ENCODE measurements around the gene ZNF331.
"Not testable (repeated sequence)": the region's sequence is repeated elsewhere in the genome, so short reads cannot be mapped to it uniquely, and the experiment has no call there.

ZNF331 gene

GRCh38 chr19:53537521-53538377, at the start of gene ZNF331:
Gene ZNF331, plus strand, starts transcription at chr19:53538145. Its CDS starts 31,232 bp downstream, at chr19:53569377.
- no peak for FAIRE-seq

GRCh38 chr19:53492153-53492552, 45.8 kb upstream of the ZNF331 start:
- FAIRE-seq: no peak

GRCh38 chr19:53497311-53498023, 40.5 kb upstream of the ZNF331 start:
- FAIRE-seq: not testable (repeated sequence)

- not testable (repeated sequence) for FAIRE-seq
These were observed 39.9 kb upstream of the ZNF331 start for GRCh38 chr19:53498024-53498395.

GRCh38 chr19:53503151-53503550, 34.8 kb upstream of the ZNF331 start:
- not testable (repeated sequence) for FAIRE-seq

- peak; percentile 27 for FAIRE-seq
These were observed 34.1 kb upstream of the ZNF331 start for GRCh38 chr19:53503671-53504364.

- FAIRE-seq: peak; percentile 53
These were observed 33.6 kb upstream of the ZNF331 start for GRCh38 chr19:53504365-53504703.

- FAIRE-seq: no peak
These were observed 33.1 kb upstream of the ZNF331 start for GRCh38 chr19:53504885-53505284.

GRCh38 chr19:53506728-53507127, 31.2 kb upstream of the ZNF331 start:
- no peak for FAIRE-seq

- no peak for FAIRE-seq
These were observed 30.2 kb upstream of the ZNF331 start for GRCh38 chr19:53507523-53508442.

- FAIRE-seq: no peak
These were observed 28.5 kb upstream of the ZNF331 start for GRCh38 chr19:53509443-53509842.

- no peak for FAIRE-seq
These were observed 28.1 kb upstream of the ZNF331 start for GRCh38 chr19:53509845-53510244.

GRCh38 chr19:53511357-53511756, 26.6 kb upstream of the ZNF331 start:
- peak; percentile 47 for FAIRE-seq

- no peak for FAIRE-seq
These were observed 26.0 kb upstream of the ZNF331 start for GRCh38 chr19:53511933-53512374.

- not testable (repeated sequence) for FAIRE-seq
These were observed 22.9 kb upstream of the ZNF331 start for GRCh38 chr19:53515047-53515446.

GRCh38 chr19:53517114-53517741, 20.7 kb upstream of the ZNF331 start:
- no peak for FAIRE-seq

GRCh38 chr19:53518121-53518520, 19.8 kb upstream of the ZNF331 start:
- FAIRE-seq: no peak

- no peak for FAIRE-seq
These were observed 19.2 kb upstream of the ZNF331 start for GRCh38 chr19:53518716-53519115.

- no peak for FAIRE-seq
These were observed 18.5 kb upstream of the ZNF331 start for GRCh38 chr19:53519446-53519845.

GRCh38 chr19:53520163-53520546, 17.8 kb upstream of the ZNF331 start:
- FAIRE-seq: no peak

- peak; percentile 98 for FAIRE-seq
These were observed 17.2 kb upstream of the ZNF331 start for GRCh38 chr19:53520547-53521372.

Data from islet of Langerhans (tissue), 1 donor.